NCI-H2171 treated with DMSO at 0.1 percent for 48 hours (cell line): ENCODE measurements around the gene SETD4.

Experiments
- DNase-seq: peaks from one replicate; lab custom pipeline; 2025; lab: John Stamatoyannopoulos, UW

SETD4 gene

DNA sequence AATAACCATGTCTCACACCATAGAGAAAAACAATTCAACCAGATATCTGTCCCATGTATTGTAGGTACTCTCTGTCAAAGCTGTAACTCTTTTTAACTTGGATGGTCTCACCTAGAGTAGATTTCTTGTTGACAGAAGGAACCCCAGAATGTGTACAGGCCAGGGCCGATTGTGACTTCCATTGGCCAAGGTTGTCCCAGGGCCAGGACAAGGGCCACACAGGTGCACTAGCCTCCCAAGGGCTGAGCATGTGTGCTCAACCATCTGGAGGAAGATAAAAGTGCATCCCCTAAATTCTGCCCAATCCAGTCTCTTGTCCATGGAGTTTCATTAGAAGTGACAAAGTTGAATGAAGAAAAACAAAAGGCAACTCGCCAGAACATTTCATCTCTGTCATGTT lies 51.8 kb downstream of the SETD4 start:
- no peak for DNase-seq

DNA sequence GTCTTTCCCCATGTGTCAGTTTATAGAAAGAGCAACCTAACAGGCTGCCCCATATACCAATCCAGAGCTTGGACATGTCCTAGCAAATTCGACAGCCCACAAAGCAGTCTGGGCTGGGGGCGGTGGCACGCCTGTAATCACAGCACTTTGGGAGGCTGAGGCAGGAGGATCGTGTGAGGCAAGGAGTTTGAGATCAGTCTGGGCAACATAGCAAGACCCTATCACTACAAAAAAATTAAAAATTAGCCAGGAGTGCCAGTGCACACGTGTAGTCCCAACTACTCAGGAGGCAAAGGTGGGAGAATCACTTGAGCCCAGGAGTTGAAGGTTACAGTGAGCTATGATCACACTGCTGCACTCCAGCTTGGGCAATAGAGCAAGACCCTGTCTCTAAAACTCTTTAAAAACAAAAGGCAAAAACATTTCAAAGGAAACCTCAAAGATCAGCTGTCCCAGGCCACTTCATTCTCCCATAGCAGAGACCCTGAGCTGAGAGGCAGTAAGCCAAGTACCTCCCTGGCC lies 54.4 kb downstream of the SETD4 start:
- no peak for DNase-seq

DNA sequence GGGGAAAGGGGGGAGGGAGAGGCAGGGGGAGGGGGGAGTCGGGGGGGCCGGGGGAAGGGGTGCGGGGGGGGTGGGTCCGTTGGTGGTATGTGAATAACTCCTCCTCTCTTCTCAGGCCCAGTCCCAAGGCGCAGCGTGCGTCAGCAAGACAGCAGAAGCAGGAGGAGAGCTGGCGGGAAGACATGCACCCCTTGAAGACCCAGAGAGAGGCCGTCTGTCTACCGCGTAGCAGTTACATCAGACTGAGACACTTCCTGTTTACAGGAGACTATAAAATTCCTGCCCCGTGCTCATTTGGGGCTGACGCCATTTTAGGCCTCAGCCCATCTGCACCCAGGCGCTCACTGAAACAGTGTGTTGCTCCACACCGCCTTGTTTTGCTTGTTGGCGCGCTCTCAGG lies 55.3 kb downstream of the SETD4 start:
- no peak for DNase-seq

DNA sequence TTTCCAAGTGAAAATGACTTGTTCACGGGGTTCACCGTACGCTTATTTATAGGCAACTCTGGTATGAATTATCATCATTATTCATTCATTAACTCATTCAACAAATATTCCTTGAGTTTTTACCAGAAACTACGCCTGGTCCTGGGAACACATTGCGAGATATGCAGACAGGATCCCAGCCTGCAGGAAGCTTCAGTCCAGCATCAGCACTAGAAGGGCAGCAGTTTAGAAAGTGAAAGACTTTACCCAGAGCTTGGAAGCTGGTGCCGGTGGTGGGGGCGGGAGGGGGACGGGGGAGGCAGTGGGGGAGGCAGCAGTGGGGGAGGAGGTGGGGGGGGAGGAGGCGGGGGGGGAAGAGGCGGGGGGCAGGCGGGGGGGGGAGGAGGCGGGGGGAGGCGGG lies 55.9 kb downstream of the SETD4 start:
- no peak for DNase-seq

DNA sequence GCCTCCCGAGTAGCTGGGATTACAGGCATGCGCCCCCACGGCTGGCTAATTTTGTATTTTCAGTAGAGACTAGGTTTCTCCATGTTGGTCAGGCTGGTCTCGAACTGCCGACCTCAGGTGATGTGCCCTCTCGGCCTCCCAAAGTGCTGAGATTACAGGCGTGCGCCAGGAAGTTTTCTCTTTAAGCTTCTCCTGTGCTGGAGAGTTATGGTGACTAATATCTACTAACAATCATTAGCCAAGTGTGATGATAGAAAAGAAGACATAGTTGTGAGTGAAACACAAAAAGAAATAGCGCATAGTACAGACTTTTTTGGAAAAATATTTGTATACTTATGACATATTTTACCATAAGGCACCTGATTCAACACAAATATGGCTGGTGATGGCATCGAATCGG lies 56.5 kb downstream of the SETD4 start:
- DNase-seq: no peak

DNA sequence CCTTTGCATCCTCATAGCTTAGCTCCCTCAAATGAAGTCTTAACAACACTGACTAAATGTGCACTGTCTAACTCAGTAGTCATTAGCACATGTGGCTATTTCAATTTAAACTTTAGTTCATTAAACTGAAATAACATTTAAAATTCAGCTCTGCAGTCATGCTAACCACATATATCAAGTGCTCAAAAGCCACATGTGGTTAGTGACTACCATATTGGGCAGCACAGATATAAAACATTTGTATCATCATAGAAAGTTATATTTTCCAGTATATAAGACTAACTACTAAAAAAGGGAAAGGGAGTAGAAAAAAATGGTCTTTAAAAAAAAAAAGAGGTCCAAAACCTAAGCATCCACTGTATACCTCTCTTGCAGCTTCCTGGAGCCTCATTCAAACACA lies 64.1 kb downstream of the SETD4 start:
- no peak for DNase-seq

DNA sequence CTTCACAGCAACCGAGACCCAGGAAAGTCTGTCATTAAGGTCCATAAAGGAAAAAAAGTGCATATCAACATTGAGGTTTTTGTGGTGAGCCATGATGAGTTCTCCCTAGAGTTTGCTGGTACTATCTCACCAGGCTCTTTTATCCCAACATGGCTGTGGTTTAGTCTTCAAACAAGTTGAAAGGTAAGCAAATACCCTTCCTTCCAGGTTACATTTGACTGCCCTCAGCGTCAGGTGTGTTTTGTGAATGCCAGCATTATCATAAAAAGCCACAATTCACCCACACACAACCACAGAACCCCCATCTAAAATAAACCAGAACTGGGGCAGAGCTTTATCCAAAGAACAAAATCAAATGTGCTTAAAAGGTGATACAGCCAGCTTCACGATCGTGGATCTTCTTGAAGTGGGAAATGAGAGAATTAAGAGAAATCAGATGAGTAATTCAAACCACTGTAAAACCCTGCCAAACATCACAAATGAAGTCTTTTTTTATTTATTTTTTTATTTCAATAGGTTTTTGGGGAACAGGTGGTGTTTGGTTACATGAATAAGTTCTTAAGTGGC lies 64.7 kb downstream of the SETD4 start:
- no peak for DNase-seq

DNA sequence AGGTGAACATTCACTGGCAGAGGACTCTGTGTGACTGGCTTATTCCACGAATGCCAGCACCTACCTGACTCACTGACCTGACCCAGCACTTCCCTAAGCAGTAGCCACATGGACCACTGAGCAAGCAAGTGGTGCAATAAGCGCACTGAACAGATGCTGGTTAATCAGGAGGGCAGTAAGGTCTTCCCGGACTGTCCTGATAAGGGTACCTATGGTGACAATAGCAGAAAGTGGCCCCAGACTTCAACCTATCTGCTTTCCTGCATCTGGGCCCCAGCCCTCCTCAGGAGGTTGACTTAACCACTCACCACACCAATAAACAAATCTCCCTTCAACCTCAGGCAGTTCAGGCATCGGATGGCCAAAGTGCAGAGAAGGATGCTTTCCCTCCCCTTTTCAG lies 65.7 kb downstream of the SETD4 start:
- no peak for DNase-seq

DNA sequence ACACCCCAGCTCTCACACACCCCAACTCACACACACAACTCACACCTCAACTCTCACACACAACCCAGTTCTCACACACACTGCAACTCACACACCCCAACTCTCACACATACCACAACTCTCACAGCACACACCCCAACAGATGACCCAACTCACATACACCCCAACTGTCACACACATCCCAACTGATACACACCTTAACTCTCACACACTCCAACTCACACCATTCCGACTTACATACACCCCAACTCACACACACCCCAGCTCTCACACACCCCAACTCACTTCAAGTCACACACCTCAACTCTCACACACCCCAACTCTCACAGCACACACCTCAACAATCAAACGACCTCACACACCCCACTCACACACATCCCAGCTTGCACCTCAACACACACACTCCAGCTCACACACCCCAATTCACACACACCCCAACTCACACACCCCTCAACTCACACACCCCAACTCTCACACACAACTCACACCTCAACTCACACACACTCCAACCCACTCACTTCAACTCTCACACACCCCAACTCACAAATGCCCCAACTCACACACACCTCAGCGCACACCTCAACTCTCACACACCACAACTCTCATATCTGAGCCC lies 66.3 kb downstream of the SETD4 start:
- no peak for DNase-seq

DNA sequence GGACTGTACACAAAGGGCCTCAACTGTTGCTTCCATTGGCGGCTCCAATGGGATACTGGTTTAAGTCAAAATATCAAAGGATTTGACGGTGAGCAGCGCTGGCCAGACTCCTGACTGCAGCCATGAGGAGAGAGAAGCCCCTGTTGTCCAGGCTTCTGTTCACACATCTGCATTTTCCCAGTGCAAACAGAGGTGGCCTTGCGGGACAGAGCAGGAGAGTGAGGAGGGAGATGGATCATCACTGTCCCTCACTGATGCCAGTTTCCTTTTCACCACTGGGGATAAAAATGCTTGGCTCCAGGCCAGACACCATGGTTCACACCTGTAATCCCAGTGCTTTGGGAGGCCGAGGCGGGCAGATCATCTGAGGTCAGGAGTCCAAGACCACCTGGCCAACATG lies 69.2 kb downstream of the SETD4 start:
- DNase-seq: no peak

DNA sequence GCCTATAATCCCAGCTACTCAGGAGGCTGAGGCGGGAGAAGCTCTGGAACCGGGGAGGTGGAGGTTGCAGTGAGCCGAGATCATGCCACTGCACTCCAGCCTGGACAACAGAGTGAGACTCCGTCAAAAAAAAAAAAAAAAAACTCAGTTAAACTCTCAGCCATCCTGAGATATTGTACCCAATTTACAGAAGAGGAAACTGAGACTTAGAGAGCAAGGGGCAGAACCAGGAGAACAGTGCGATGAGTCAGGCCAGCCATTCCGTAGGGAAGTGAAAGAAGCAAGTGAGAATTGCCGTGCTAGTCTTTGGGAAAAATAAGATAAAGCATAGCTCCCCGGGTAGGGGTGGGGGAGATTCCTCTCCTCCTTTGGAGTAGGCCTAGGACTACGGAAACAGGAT lies 69.7 kb downstream of the SETD4 start:
- DNase-seq: no peak

DNA sequence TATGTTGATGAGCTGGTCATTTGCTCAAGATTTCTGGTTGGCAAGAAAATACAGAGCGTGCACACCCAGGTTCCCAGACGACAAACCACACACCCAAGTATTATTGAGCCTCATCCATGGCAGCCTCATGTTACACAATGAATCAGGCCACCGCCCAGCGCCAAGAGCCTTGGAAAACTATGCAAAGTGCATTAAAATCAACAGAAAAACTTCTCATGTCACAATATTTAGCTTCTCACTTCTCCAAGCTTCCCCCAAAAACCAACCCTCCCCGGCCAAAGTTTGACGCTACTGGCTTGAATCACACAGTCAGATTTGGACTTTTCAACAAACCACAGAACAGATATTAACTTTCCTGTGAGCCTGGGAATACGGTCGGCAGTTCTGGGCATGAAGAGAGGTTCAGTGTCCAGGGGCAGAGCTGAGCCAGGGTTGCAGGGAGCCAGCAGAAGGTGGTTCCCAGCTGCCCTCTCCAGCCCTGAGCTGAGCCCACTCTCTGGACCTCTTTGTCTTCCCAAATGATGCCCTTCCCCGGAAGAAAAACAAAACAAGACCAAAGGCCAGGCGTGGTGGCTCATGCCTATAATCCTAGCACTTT lies 71.1 kb downstream of the SETD4 start:
- no peak for DNase-seq

DNA sequence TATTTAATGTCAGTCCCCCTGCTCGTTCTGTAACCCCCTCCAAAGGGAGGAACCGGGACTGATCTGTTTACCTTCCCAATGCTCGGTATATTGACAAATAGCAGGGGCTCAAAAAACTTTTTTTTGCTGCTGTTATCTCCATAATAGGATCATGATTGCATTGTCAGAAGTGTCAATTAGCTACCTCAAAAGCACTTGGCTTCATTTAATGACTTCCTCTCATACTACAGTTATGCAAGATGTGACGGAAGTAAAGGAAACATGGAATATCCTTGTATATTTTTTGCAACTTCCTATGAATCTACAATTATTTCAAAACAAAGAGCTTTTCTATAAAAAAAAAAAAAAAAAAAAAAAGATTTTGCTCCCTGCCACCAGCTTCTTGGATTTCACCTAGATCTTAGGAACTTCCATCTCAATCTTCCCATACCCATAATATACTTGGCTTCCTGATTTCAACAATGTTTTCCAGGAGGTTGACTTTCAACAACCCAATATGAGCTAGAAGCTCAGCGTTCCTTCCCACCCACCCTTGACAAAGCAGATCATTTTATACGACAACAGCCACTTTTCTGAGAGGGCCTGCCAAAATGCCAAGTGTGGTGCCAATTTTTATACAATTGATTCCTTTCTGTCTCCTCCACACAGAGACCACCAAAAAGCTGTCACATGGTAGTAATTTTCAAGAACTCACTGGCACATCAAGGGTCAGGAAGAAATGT lies 71.7 kb downstream of the SETD4 start:
- no peak for DNase-seq

DNA sequence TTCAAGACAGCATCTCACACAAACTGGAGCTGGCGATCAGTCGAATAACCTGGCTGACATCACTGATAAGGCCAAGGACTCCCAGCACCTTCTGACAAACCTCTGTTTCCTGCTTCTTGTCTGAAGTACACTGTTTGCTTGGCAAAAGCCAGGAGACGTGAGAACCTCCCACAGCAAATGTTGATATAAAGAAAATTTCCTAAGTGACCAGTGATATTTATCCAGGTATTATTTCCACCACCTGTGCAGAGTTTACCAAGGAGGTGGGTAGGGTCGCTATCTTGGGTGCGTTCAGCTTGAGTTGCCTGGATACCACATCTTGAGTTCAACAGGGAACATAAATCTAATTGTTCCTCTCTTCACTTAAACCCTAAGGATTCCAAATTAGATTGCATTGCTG lies 72.9 kb downstream of the SETD4 start:
- no peak for DNase-seq

DNA sequence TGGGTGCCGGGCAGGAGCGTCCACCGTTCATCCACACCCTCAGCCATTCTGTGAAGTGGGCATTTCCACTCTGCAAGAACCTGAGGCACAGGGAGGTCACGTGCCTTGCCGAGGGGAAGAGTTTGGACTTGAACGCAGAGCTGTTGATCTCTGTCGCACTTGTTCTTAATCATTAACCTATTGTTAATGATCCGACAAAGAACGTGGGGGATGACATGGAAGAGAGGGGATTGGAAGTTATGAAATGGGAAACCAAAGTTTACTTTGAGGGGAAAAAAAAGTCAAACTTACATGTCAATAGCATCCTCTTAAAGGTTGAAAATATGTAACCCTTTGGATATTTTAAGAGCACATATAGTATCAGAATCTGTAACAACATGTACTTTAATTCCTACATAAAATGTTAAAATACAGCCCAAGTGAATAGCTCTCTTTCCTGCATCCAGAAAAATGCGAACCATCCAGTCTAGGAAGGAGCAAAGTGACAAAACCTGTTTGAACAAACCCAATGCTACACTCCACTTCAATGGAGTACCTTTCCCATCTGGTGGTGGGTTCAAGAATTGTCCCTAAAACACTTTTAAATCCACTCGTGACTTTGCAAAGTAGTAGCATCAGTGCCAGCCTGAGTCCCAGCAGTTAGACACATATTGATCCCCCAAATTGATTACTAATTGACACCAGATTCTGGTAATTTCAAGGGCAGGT lies 75.5 kb downstream of the SETD4 start:
- DNase-seq: no peak
